ENCODE results near the gene ZNF699.

GRCh38 chr19:9313756-9314155 lies 4.1 kb upstream of the ZNF699 start:
- TF ChIP-seq EZH2phosphoT487 (IDR thresholded peaks at IDR 0.05; ENCODE audit: insufficient read depth, low read depth) (no peak), EZH2 (IDR thresholded peaks at IDR 0.05; ENCODE audit: insufficient read depth, poor library complexity, severe bottlenecking) (no peak)

Data from GM23248 (cell line).